IMR-90 (cell line): ENCODE data around the gene TMBIM6. TPM values are rescaled to one million over a fixed set of nuclear protein-coding genes. Genes with fewer than 3 reads are reported as not detected.

Experiments
- ATAC-seq: fragments of 200-7000 bp; cut with Tn5 transposase; 2 replicates; pipeline ENCODE4 v1.9.1; 2020; ENCODE audit warnings: low read depth, mild to moderate bottlenecking, moderate library complexity
- BruUV-seq: library from RNA; stranded (reverse); fragments of 400-500 nt; replicated peaks from 2 replicates; lab custom pipeline; 2021; lab: Mats Ljungman, UMichigan
- CTCF ChIA-PET: fragments of 300-600 bp; formaldehyde crosslinking; extraction: SDS; loops from one replicate; lab custom pipeline; 2021; ENCODE audit warnings: antibody characterized with exemption; lab: Yijun Ruan, JAX
- POLR2A ChIA-PET: fragments of 300-600 bp; sonication (Branson Sonifier 250); formaldehyde crosslinking; loops from one replicate; lab custom pipeline; 2022; ENCODE audit warnings: antibody characterized with exemption; ENCODE audit not compliant: unreplicated experiment; lab: Charles Lee
- DNase-seq: peaks from one replicate; pipeline ENCODE4 v3.0.0; 2013
- H2AFZ ChIP-seq: replicated peaks from 2 replicates; pipeline ENCODE3; 2013; ENCODE audit warnings: low read length, mild to moderate bottlenecking; ENCODE audit not compliant: poor library complexity
- H2AK5ac ChIP-seq: 2 replicates; pipeline ENCODE4 v1.6.1; 2013; ENCODE audit warnings: low read depth, low read length, inconsistent platforms
- H2AK9ac ChIP-seq: replicated peaks from 2 replicates; pipeline ENCODE3; 2013; ENCODE audit warnings: mild to moderate bottlenecking, low read depth, low read length, moderate library complexity; ENCODE audit not compliant: poor library complexity
- H2BK120ac ChIP-seq: 2 replicates; pipeline ENCODE4 v1.6.1; 2013; ENCODE audit warnings: low read depth, low read length, inconsistent platforms
- H2BK15ac ChIP-seq: 3 replicates; pipeline ENCODE4 v1.6.1; 2013; ENCODE audit warnings: low read depth, low read length, inconsistent platforms
- H2BK20ac ChIP-seq: 2 replicates; pipeline ENCODE4 v1.6.1; 2013; ENCODE audit warnings: low read depth, mild to moderate bottlenecking, inconsistent platforms, low read length, moderate library complexity
- H2BK5ac ChIP-seq: 2 replicates; pipeline ENCODE4 v1.6.1; 2013; ENCODE audit warnings: mild to moderate bottlenecking, low read depth, low read length, inconsistent platforms; ENCODE audit not compliant: poor library complexity, severe bottlenecking
- H3K14ac ChIP-seq: replicated peaks from 2 replicates; pipeline ENCODE4 v1.6.1; 2013; ENCODE audit warnings: low read depth, low read length, inconsistent platforms
- H3K18ac ChIP-seq: 2 replicates; pipeline ENCODE4 v1.6.1; 2013; ENCODE audit warnings: low read depth, low read length, control low read depth
- H3K23ac ChIP-seq: 2 replicates; pipeline ENCODE4 v1.6.1; 2013; ENCODE audit warnings: low read depth, low read length, inconsistent platforms
- H3K27ac ChIP-seq: 2 replicates; pipeline ENCODE4 v1.5.1; 2013; ENCODE audit warnings: mild to moderate bottlenecking, control low read depth, low read length; ENCODE audit not compliant: insufficient read depth
- H3K27me3 ChIP-seq: 2 replicates; pipeline ENCODE4 v1.6.1; 2013; ENCODE audit warnings: low read length; ENCODE audit not compliant: control insufficient read depth, insufficient read depth
- H3K36me3 ChIP-seq: 2 replicates; pipeline ENCODE4 v1.6.1; 2013; ENCODE audit warnings: low read length, mixed read lengths; ENCODE audit not compliant: control insufficient read depth, insufficient read depth
- H3K4ac ChIP-seq: 2 replicates; pipeline ENCODE4 v1.6.1; 2013; ENCODE audit warnings: low read depth, low read length, inconsistent platforms
- H3K4me1 ChIP-seq: 2 replicates; pipeline ENCODE4 v1.6.1; 2013; ENCODE audit warnings: low read length, mixed read lengths; ENCODE audit not compliant: control insufficient read depth, insufficient read depth
- H3K4me2 ChIP-seq: 2 replicates; pipeline ENCODE4 v1.6.1; 2013; ENCODE audit warnings: low read depth, mild to moderate bottlenecking, control low read depth, low read length, moderate library complexity
- H3K4me3 ChIP-seq: 2 replicates; pipeline ENCODE4 v1.5.1; 2013; ENCODE audit warnings: low read depth, mild to moderate bottlenecking, control low read depth, low read length, moderate library complexity; ENCODE audit not compliant: insufficient read depth
- H3K56ac ChIP-seq: 2 replicates; pipeline ENCODE4 v1.6.1; 2013; ENCODE audit warnings: low read length, inconsistent platforms; ENCODE audit not compliant: insufficient read depth; ENCODE audit errors: extremely low read depth
- H3K79me1 ChIP-seq, 2 experiments: 2 replicates each; pipeline ENCODE4 v1.6.1; 2013; ENCODE audit warnings: low read length in 2 of 2, inconsistent platforms in 1 of 2, low read depth in 1 of 2
- H3K9ac ChIP-seq: 2 replicates; pipeline ENCODE4 v1.6.1; 2013; ENCODE audit warnings: low read depth, low read length, control low read depth
- H3K9me1 ChIP-seq: 2 replicates; pipeline ENCODE4 v1.6.1; 2013; ENCODE audit warnings: low read length, inconsistent platforms; ENCODE audit not compliant: insufficient read depth
- H3K9me3 ChIP-seq: 2 replicates; pipeline ENCODE4 v1.6.1; 2013; ENCODE audit warnings: low read length; ENCODE audit not compliant: control insufficient read depth, insufficient read depth
- H4K20me1 ChIP-seq: 2 replicates; pipeline ENCODE4 v1.6.1; 2013; ENCODE audit warnings: low read length, inconsistent platforms; ENCODE audit not compliant: insufficient read depth
- H4K5ac ChIP-seq: 2 replicates; pipeline ENCODE4 v1.6.1; 2013; ENCODE audit warnings: mild to moderate bottlenecking, low read depth, low read length, control low read depth
- H4K8ac ChIP-seq, 2 experiments: 2 replicates each; pipeline ENCODE4 v1.6.1; 2013; ENCODE audit warnings: low read depth in 2 of 2, low read length in 2 of 2, control low read depth in 1 of 2, inconsistent platforms in 1 of 2
- H4K91ac ChIP-seq: 2 replicates; pipeline ENCODE4 v1.6.1; 2013; ENCODE audit warnings: low read depth, low read length, inconsistent platforms; ENCODE audit not compliant: insufficient read depth
- BHLHE40 ChIP-seq: fragments of 150-350 bp; IDR thresholded peaks from 2 replicates; pipeline ENCODE4 v1.6.1; 2016; ENCODE audit warnings: mild to moderate bottlenecking, low read depth, low read length
- CEBPB ChIP-seq: IDR thresholded peaks from 2 replicates; pipeline ENCODE4 v1.6.1; 2012; ENCODE audit warnings: low read depth, low read length, improper control_type of control experiment
- CHD1 ChIP-seq: IDR thresholded peaks from 2 replicates; pipeline ENCODE4 v1.6.1; 2012; ENCODE audit warnings: low read depth, low read length, improper control_type of control experiment
- CTCF ChIP-seq: conservative IDR thresholded peaks from 2 replicates; pipeline ENCODE4 v1.5.1; 2012; ENCODE audit warnings: mild to moderate bottlenecking, low read depth, low read length, improper control_type of control experiment
- ELK1 ChIP-seq: fragments of 150-350 bp; IDR thresholded peaks from 2 replicates; pipeline ENCODE4 v1.6.1; 2016; ENCODE audit warnings: low read depth, mild to moderate bottlenecking, low read length, moderate library complexity, borderline replicate concordance
- FOS ChIP-seq: fragments of 150-350 bp; IDR thresholded peaks from 2 replicates; pipeline ENCODE4 v1.6.1; 2016; ENCODE audit warnings: low read depth, low read length
- MAFK ChIP-seq: IDR thresholded peaks from 2 replicates; pipeline ENCODE4 v1.6.1; 2012; ENCODE audit warnings: low read depth, low read length, improper control_type of control experiment
- MAZ ChIP-seq: IDR thresholded peaks from 2 replicates; pipeline ENCODE4 v1.6.1; 2012; ENCODE audit warnings: low read depth, mild to moderate bottlenecking, low read length, improper control_type of control experiment, moderate library complexity, borderline replicate concordance
- MXI1 ChIP-seq: IDR thresholded peaks from 2 replicates; pipeline ENCODE4 v1.6.1; 2012; ENCODE audit warnings: low read depth, mild to moderate bottlenecking, low read length, moderate library complexity, borderline replicate concordance
- NFE2L2 ChIP-seq: fragments of 150-350 bp; IDR thresholded peaks from 2 replicates; pipeline ENCODE4 v1.6.1; 2016; ENCODE audit warnings: low read depth, mild to moderate bottlenecking, low read length
- POLR2A ChIP-seq: IDR thresholded peaks from 2 replicates; pipeline ENCODE4 v1.6.1; 2012; ENCODE audit warnings: mild to moderate bottlenecking, low read depth, low read length
- RAD21 ChIP-seq: IDR thresholded peaks from 2 replicates; pipeline ENCODE4 v1.6.1; 2012; ENCODE audit warnings: low read length, improper control_type of control experiment
- RCOR1 ChIP-seq: IDR thresholded peaks from 2 replicates; pipeline ENCODE4 v1.6.1; 2012; ENCODE audit warnings: mild to moderate bottlenecking, low read length, improper control_type of control experiment; ENCODE audit not compliant: insufficient replicate concordance
- RFX5 ChIP-seq: IDR thresholded peaks from 2 replicates; pipeline ENCODE4 v1.8.0; 2012; ENCODE audit warnings: low read depth, mild to moderate bottlenecking, low read length, moderate library complexity
- USF2 ChIP-seq: fragments of 150-350 bp; IDR thresholded peaks from 2 replicates; pipeline ENCODE4 v1.6.1; 2017; ENCODE audit warnings: mild to moderate bottlenecking, antibody characterized with exemption, low read length, low read depth
- WGBS, 2 experiments: methylation state at CpG; one replicate each; pipeline versions ENCODE4 v1.1.5 to v1.1.7; 2013; ENCODE audit warnings: missing lambda C conversion rate in 2 of 2; ENCODE audit not compliant: insufficient read length in 1 of 2; ENCODE audit errors: extremely low coverage in 2 of 2; 5-methylcytosine and 5-hydroxymethylcytosine counted together
- dilution Hi-C: fragments of 300-500 bp; cut with HindIII; formaldehyde crosslinking; loops from one replicate; pipeline ENCODE4 v1.14.3; 2018; ENCODE audit warnings: low sequenced_read_pairs; ENCODE audit not compliant: unreplicated experiment
- in situ Hi-C: fragments of 300-500 bp; cut with MboI; formaldehyde crosslinking; loops from 3 replicates; pipeline ENCODE4 v1.14.3; 2019; ENCODE audit warnings: low sequenced_read_pairs, inconsistent platforms, mixed read lengths
- intact Hi-C: fragments of 100-400 bp; cut with micrococcal nuclease; formaldehyde crosslinking; loops from 2 replicates; pipeline ENCODE4 v1.10.0; 2022
- polyA plus RNA-seq, 3 experiments: library from polyadenylated mRNA; depleted of rRNA; stranded (reverse); fragments of >200 nt; gene quantifications; 2 replicates each; pipeline ENCODE4 v1.2.3, GENCODE V29; 2012; ENCODE audit warnings: low replicate concordance in 1 of 3
- total RNA-seq: library from RNA; depleted of rRNA; stranded (reverse); fragments of >200 nt; gene quantifications from 2 replicates; pipeline ENCODE4 v1.2.3, GENCODE V29; 2012

TMBIM6 gene
- total and polyA plus RNA-seq, 2 of the 4 experiments (the other 2 are of a cell fraction), result 255 to 285 TPM

- Histone ChIP-seq H2AFZ (no peak overlapping the region), H3K18ac (no peak overlapping the region), H3K9me1 (peaks cover 13% of the 10 kb centered on the region), H3K4me2 (no peak overlapping the region; the same call in 1 of the 2 replicates), H3K23ac (no peak overlapping the region), H3K27ac (no peak overlapping the region), H2BK20ac (no peak overlapping the region), H2BK120ac (peak overlapping the region; percentile 8; the same call in 1 of the 2 replicates), H2AK5ac (no peak overlapping the region), H3K36me3 (no peaks in the 10 kb centered on the region), H3K4me3 (no peak overlapping the region), H3K4ac (no peak overlapping the region; the same call in 1 of the 2 replicates), H4K8ac (no peak overlapping the region; a peak in 1 of 4 replicates), H2BK5ac (no peak overlapping the region), H4K5ac (no peak overlapping the region), H2AK9ac (no peak overlapping the region), H3K27me3 (no peaks in the 10 kb centered on the region), H3K9me3 (no peaks in the 10 kb centered on the region), H3K56ac (no peak overlapping the region), H3K14ac (no peak overlapping the region), H3K9ac (no peak overlapping the region), H2BK15ac (no peak overlapping the region), H4K20me1 (peaks cover 23% of the 10 kb centered on the region), H3K4me1 (peaks cover 6% of the 10 kb centered on the region), H4K91ac (no peak overlapping the region), H3K79me1 (peaks cover 34 to 87% of the 10 kb centered on the region in 2 experiments)
- WGBS, 2 experiments, result no CpG with 5 or more reads among the region's 8 CpGs
- dilution Hi-C loops (no loop called here), in situ Hi-C loops (no loop called here), intact Hi-C loops (no loop called here)
- no peak for DNase-seq
- no peak for ATAC-seq
- TF ChIP-seq CTCF (no peak), RFX5 (no peak), MAZ (no peak), BHLHE40 (no peak), ELK1 (no peak), FOS (no peak), CHD1 (no peak), MAFK (no peak), RAD21 (no peak), POLR2A (no peak), RCOR1 (no peak), CEBPB (no peak), NFE2L2 (no peak), MXI1 (no peak), USF2 (no peak)
- BruUV-seq, result no TSS peak
- CTCF ChIA-PET, result no interaction called here
- POLR2A ChIA-PET, result no interaction called here
Measured at GRCh38 chr12:49693931-49694444, 47.4 kb upstream of the TMBIM6 start.
